ENCODE results near the gene METTL15.

- TF ChIP-seq CTCF (IDR thresholded peaks at IDR 0.05) (no peak), POLR2A (IDR thresholded peaks at IDR 0.05) (no peak)
Measured at GRCh38 chr11:28350216-28350615, 242.0 kb downstream of the METTL15 start.

Data from uterus (tissue), 2 donors.